Esophagus muscularis mucosa (tissue), 4 donors: Measurements from ENCODE around the gene ERLIN1. TPM values are rescaled to one million over a fixed set of nuclear protein-coding genes. Genes with fewer than 3 reads are reported as not detected.

ENCODE experiments used
- DNase-seq: peaks from one replicate; pipeline ENCODE4 v3.0.0-alpha.2; 2017; ENCODE audit errors: extremely low spot score
- H3K27ac ChIP-seq, 4 donors: fragments of 200-600 bp; sonication (generic); replicated peaks in 1 of 4; 1 replicate in 3 of 4; 2 replicates in 1 of 4; pipeline ENCODE4 v1.5.1; 2016 to 2019; ENCODE audit warnings: mild to moderate bottlenecking in 1 of 4
- H3K27me3 ChIP-seq, 4 donors: fragments of 200-600 bp; sonication (generic); one replicate each; pipeline versions ENCODE4 v1.5.1 to v1.6.0; 2016 to 2019
- H3K36me3 ChIP-seq, 4 donors: fragments of 200-600 bp; sonication (generic); one replicate each; pipeline ENCODE4 v1.5.1; 2016 to 2019
- H3K4me1 ChIP-seq, 4 donors: fragments of 200-600 bp; sonication (generic); one replicate each; pipeline ENCODE4 v1.5.1; 2016 to 2019
- H3K4me3 ChIP-seq, 4 donors: fragments of 200-600 bp; sonication (generic); 1 replicate in 2 of 4; 2 replicates in 2 of 4; pipeline ENCODE4 v1.5.1; 2016 to 2019; ENCODE audit warnings: mild to moderate bottlenecking in 4 of 4, moderate library complexity in 1 of 4
- H3K9me3 ChIP-seq, 4 donors: fragments of 200-600 bp; sonication (generic); 1 replicate in 3 of 4; 2 replicates in 1 of 4; pipeline ENCODE4 v1.5.1; 2016 to 2019
- EP300 ChIP-seq: sonication (generic); formaldehyde crosslinking; IDR thresholded peaks from one replicate; pipeline ENCODE4 v1.6.1; 2017; ENCODE audit warnings: antibody characterized with exemption
- POLR2A ChIP-seq: fragments of 450-650 bp; IDR thresholded peaks from one replicate; pipeline ENCODE4 v1.6.1; 2017; ENCODE audit warnings: antibody characterized with exemption, moderate library complexity, mild to moderate bottlenecking, low read depth
- POLR2AphosphoS5 ChIP-seq, 2 donors: sonication (generic); formaldehyde crosslinking; IDR thresholded peaks; one replicate each; pipeline ENCODE4 v1.6.1; 2017; ENCODE audit warnings: antibody characterized with exemption in 2 of 2
- WGBS: methylation state at CpG from one replicate; pipeline ENCODE4 v1.1.5; 2018; 5-methylcytosine and 5-hydroxymethylcytosine counted together
- intact Hi-C: fragments of 100-400 bp; cut with DNase I; formaldehyde crosslinking; loops from one replicate; pipeline ENCODE4 v1.15.1; 2023
- total RNA-seq, 4 donors: library from RNA; depleted of rRNA; stranded (reverse); fragments of >200 nt; gene quantifications; one replicate each; pipeline versions ENCODE4 v1.1.0 to v1.2.1, GENCODE V29; 2016
- TF ChIP-seq, protein P1 (sequence below), 3 experiments: fragments of 200-600 bp in 2 of 3; fragments of 450-650 bp in 1 of 3; sonication (generic) in 2 of 3; IDR thresholded peaks; one replicate each; pipeline ENCODE4 v1.5.1; 2017 to 2019; ENCODE audit warnings: antibody characterized with exemption in 3 of 3, mild to moderate bottlenecking in 2 of 3, moderate library complexity in 1 of 3

ERLIN1 gene
- total RNA-seq, 4 donors from 2014 or later = 8.3 to 14.4 (median 13.6) TPM

DNA sequence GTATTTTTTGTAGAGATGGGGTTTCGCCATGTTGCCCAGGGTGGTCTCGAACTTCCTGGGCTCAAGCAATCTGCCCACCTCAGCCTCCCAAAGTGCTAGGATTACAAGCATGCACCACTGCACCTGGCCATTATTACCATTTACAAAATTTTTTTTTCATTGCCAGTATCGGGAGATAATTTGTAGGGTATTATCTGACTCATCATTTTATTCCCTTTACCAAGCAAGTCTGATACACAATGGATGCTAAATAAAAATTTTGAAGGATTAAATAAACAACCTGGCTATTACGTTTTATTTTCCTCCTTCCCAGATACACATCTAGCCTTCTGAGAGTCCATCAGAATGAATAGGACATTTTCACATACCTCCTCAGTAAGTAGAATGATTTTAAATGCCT is 66.1 kb downstream of the ERLIN1 start:
- H3K27ac ChIP-seq = no peak overlapping the region
- no peaks in the 10 kb centered on the region for H3K9me3 ChIP-seq
- 84% methylated on average over 4 of the region's 4 CpGs for WGBS
- H3K4me1 ChIP-seq = peaks cover 0 to 5% (median 2%) of the 10 kb centered on the region in 4 donors
- H3K36me3 ChIP-seq = no peaks in the 10 kb centered on the region
- no peak for DNase-seq
- intact Hi-C loops = no loop called here
- no peak overlapping the region for H3K4me3 ChIP-seq
- peaks cover 0 to 53% (median 6%) of the 10 kb centered on the region in 4 donors for H3K27me3 ChIP-seq
- TF ChIP-seq, protein P1, sequence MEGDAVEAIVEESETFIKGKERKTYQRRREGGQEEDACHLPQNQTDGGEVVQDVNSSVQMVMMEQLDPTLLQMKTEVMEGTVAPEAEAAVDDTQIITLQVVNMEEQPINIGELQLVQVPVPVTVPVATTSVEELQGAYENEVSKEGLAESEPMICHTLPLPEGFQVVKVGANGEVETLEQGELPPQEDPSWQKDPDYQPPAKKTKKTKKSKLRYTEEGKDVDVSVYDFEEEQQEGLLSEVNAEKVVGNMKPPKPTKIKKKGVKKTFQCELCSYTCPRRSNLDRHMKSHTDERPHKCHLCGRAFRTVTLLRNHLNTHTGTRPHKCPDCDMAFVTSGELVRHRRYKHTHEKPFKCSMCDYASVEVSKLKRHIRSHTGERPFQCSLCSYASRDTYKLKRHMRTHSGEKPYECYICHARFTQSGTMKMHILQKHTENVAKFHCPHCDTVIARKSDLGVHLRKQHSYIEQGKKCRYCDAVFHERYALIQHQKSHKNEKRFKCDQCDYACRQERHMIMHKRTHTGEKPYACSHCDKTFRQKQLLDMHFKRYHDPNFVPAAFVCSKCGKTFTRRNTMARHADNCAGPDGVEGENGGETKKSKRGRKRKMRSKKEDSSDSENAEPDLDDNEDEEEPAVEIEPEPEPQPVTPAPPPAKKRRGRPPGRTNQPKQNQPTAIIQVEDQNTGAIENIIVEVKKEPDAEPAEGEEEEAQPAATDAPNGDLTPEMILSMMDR (IDR thresholded peaks at IDR 0.05) = no peak
- no peak for TF ChIP-seq EP300
- no peak for TF ChIP-seq POLR2A
- TF ChIP-seq POLR2AphosphoS5 (IDR thresholded peaks at IDR 0.05) = no peak

DNA sequence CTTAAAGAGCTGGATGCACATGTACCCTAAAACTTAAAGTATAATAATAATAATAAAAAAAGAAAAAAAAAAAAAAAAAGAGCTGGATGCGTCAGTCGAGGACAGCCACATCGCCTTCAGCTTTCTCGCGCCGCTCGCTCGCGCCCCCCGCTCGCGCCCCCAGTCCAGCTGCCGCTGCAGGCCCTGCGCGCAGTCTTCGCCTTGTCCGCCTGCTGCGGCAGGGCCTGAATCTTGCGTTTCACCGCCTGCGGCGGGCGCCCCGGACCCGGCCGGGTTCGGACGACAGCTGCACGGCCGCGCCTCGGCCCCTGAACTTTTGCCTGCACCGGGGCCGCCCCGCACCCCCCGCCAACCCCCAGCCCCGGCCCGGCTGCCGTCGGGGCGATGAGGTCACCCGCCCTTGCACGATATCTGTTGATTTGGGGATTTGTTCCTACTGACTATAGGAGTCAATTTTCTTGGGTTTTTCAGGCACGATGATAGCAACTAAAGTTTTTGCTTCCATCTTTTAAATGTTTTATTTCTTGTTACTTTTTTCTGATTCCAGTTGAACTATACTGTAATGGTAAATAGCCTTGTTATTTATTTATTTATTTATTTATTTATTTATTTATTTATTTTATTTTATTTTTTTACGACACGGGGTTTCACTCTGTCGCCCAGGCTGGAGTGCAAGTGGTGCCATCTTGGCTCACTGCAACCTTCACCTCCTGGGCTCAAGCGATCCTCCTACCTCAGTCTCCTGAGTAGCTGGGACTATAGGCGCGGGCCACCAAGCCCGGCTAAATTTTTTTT is 70.7 kb downstream of the ERLIN1 start:
- Histone ChIP-seq H3K36me3 (no peaks in the 10 kb centered on the region), H3K27ac (no peak overlapping the region), H3K9me3 (no peaks in the 10 kb centered on the region), H3K4me1 (peaks cover 0 to 5% (median 2%) of the 10 kb centered on the region in 4 donors), H3K4me3 (peak overlapping the region in 3 of 4 donors; percentile 14 to 30 (median 28)), H3K27me3 (peaks cover 0 to 40% (median 6%) of the 10 kb centered on the region in 4 donors)
- TF ChIP-seq POLR2AphosphoS5 (IDR thresholded peaks at IDR 0.05) = no peak
- TF ChIP-seq, protein P1 (IDR thresholded peaks at IDR 0.05) = no peak
- intact Hi-C loops = no loop called here
- DNase-seq = no peak
- WGBS = 40% methylated on average over 30 of the region's 51 CpGs

DNA sequence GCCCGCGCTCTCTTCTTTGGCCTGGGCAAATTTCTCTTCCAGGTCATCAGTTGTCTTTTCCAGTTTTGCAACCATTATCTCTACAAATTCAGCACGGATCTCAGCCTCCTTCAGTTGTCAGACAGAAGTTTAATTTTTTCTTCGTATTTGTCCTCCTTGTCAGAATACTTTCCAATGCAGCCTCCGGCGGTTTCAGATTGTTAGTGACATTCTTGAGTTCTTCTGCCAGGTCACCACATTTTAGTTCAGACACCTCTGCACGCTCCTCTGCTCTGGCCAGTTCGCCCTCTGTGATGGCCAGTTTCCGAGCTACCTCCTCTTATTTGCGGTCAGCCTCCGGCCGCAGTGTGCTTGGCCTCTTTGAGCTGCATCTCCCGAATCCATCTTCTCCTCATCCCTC is 71.4 kb downstream of the ERLIN1 start:
- intact Hi-C loops = no loop called here
- no peaks in the 10 kb centered on the region for H3K36me3 ChIP-seq
- H3K27me3 ChIP-seq = peaks cover 0 to 40% (median 6%) of the 10 kb centered on the region in 4 donors
- no peaks in the 10 kb centered on the region for H3K9me3 ChIP-seq
- no peak for TF ChIP-seq POLR2AphosphoS5 (IDR thresholded peaks at IDR 0.05)
- TF ChIP-seq POLR2A = no peak
- no peak for TF ChIP-seq EP300
- TF ChIP-seq, protein P1 (IDR thresholded peaks at IDR 0.05) = no peak
- WGBS = 91% methylated on average over 13 of the region's 13 CpGs
- no peak overlapping the region for H3K27ac ChIP-seq
- DNase-seq = no peak
- H3K4me3 ChIP-seq = no peak overlapping the region
- H3K4me1 ChIP-seq = peaks cover 0 to 5% (median 2%) of the 10 kb centered on the region in 4 donors

DNA sequence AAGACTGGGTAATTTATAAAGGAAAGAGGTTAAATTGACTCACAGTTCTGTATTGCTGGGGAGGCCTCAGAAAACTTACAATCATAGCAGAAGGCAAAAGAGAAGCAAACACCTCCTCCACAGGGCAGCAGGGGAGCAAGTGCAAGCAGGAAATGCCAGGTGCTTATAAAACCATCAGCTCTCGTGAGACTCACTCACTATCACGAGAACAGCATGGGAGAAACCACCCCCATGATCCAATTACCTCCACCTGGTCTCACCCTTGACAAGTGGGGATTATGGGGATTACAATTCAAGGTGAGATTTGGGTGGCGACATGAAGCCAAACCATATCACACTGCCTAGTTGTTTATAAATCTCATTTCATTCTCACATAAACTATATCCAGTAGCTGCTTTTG is 76.2 kb downstream of the ERLIN1 start:
- no peaks in the 10 kb centered on the region for H3K27me3 ChIP-seq
- no peaks in the 10 kb centered on the region for H3K9me3 ChIP-seq
- no peaks in the 10 kb centered on the region for H3K4me1 ChIP-seq
- WGBS = 26% methylated on average over 3 of the region's 3 CpGs
- no peak overlapping the region for H3K27ac ChIP-seq
- H3K4me3 ChIP-seq = no peak overlapping the region
- intact Hi-C loops = no loop called here
- H3K36me3 ChIP-seq = no peaks in the 10 kb centered on the region
- no peak for DNase-seq
- TF ChIP-seq, protein P1 (IDR thresholded peaks at IDR 0.05) = no peak
- TF ChIP-seq POLR2A (no peak), EP300 (no peak), POLR2AphosphoS5 (IDR thresholded peaks at IDR 0.05) (no peak)
